OCI-LY1 (cell line): ENCODE results near the gene BTG3.
A peak's percentile ranks its signal among the peaks of the same experiment; 100 is the strongest.

Experiments
- H2AFZ ChIP-seq: fragments of 200-600 bp; sonication (generic), shearing (Covaris generic); 2 replicates; pipeline ENCODE4 v1.6.0; 2014; ENCODE audit warnings: antibody characterized with exemption, mild to moderate bottlenecking, low read length
- H3F3A ChIP-seq: fragments of 200-600 bp; sonication (generic), shearing (Covaris generic); 2 replicates; pipeline ENCODE4 v1.6.0; 2014; ENCODE audit warnings: mild to moderate bottlenecking, antibody characterized with exemption, low read length, moderate library complexity; ENCODE audit not compliant: insufficient read depth
- H3K27ac ChIP-seq: fragments of 200-600 bp; sonication (generic); 2 replicates; pipeline ENCODE4 v1.5.1; 2014; ENCODE audit warnings: low read length, mixed run types, mild to moderate bottlenecking, low read depth; ENCODE audit not compliant: poor library complexity, severe bottlenecking
- H3K27me3 ChIP-seq: fragments of 200-600 bp; sonication (generic); 2 replicates; pipeline ENCODE4 v1.6.0; 2014; ENCODE audit warnings: antibody characterized with exemption, mild to moderate bottlenecking, low read length, moderate library complexity; ENCODE audit not compliant: insufficient read depth
- H3K36me3 ChIP-seq: fragments of 200-600 bp; sonication (generic); 2 replicates; pipeline ENCODE4 v1.6.1; 2014; ENCODE audit warnings: mild to moderate bottlenecking, antibody characterized with exemption, low read length, moderate library complexity, mixed read lengths; ENCODE audit not compliant: insufficient read depth
- H3K4me1 ChIP-seq: fragments of 200-600 bp; sonication (generic); 2 replicates; pipeline ENCODE4 v1.5.1; 2014; ENCODE audit warnings: mild to moderate bottlenecking, low read length, moderate library complexity; ENCODE audit not compliant: insufficient read depth, severe bottlenecking
- H3K4me2 ChIP-seq: fragments of 200-600 bp; sonication (generic), shearing (Covaris generic); 2 replicates; pipeline ENCODE4 v1.6.1; 2014; ENCODE audit warnings: low read length
- H3K4me3 ChIP-seq: fragments of 200-600 bp; sonication (generic); 2 replicates; pipeline ENCODE4 v1.5.1; 2014; ENCODE audit warnings: low read length, low read depth, mild to moderate bottlenecking, mixed read lengths; ENCODE audit not compliant: poor library complexity, severe bottlenecking
- H3K79me2 ChIP-seq: fragments of 200-600 bp; shearing (Covaris generic); 2 replicates; pipeline ENCODE4 v1.6.1; 2016; ENCODE audit warnings: mixed run types, low read length, mixed read lengths; ENCODE audit not compliant: insufficient read depth
- H3K9ac ChIP-seq: fragments of 200-600 bp; sonication (generic), shearing (Covaris generic); 2 replicates; pipeline ENCODE4 v1.6.1; 2014; ENCODE audit warnings: mild to moderate bottlenecking, low read length, mixed read lengths
- H3K9me2 ChIP-seq: fragments of 200-600 bp; sonication (generic), shearing (Covaris generic); 2 replicates; pipeline ENCODE4 v1.6.1; 2014; ENCODE audit warnings: low read depth, mild to moderate bottlenecking, low read length, mixed read lengths
- H3K9me3 ChIP-seq: fragments of 200-600 bp; shearing (Covaris generic); 2 replicates; pipeline ENCODE4 v1.6.1; 2014; ENCODE audit warnings: low read length, mixed read lengths
- H4K20me1 ChIP-seq: fragments of 200-600 bp; sonication (generic), shearing (Covaris generic); 2 replicates; pipeline ENCODE4 v1.6.0; 2016; ENCODE audit warnings: mild to moderate bottlenecking, low read length; ENCODE audit not compliant: insufficient read depth
- EZH2 ChIP-seq: fragments of 200-600 bp; sonication (generic), shearing (Covaris generic); IDR thresholded peaks from 2 replicates; pipeline ENCODE4 v1.8.0; 2017; ENCODE audit warnings: borderline replicate concordance, mixed run types, mild to moderate bottlenecking, antibody characterized with exemption, low read length, moderate library complexity, mixed read lengths
- TF ChIP-seq, protein P1 (sequence below): fragments of 200-600 bp; sonication (generic), shearing (Covaris generic); IDR thresholded peaks from 2 replicates; pipeline ENCODE4 v1.5.1; 2017; ENCODE audit warnings: mild to moderate bottlenecking, antibody characterized with exemption, low read length, moderate library complexity, mixed read lengths

Gene BTG3

GRCh38 chr21:17597680-17598079, 15.0 kb downstream of the BTG3 start:
- Histone ChIP-seq H4K20me1 (no peaks in the 10 kb centered on the region), H3K9me3 (no peaks in the 10 kb centered on the region), H3K4me1 (no peaks in the 10 kb centered on the region), H3K36me3 (peaks cover 95% of the 10 kb centered on the region), H3K4me2 (no peak overlapping the region), H3K79me2 (no peaks in the 10 kb centered on the region), H2AFZ (no peak overlapping the region), H3K9me2 (no peaks in the 10 kb centered on the region), H3F3A (no peaks in the 10 kb centered on the region), H3K4me3 (no peak overlapping the region), H3K27me3 (no peaks in the 10 kb centered on the region), H3K27ac (no peak overlapping the region), H3K9ac (no peak overlapping the region)
- TF ChIP-seq, protein P1, sequence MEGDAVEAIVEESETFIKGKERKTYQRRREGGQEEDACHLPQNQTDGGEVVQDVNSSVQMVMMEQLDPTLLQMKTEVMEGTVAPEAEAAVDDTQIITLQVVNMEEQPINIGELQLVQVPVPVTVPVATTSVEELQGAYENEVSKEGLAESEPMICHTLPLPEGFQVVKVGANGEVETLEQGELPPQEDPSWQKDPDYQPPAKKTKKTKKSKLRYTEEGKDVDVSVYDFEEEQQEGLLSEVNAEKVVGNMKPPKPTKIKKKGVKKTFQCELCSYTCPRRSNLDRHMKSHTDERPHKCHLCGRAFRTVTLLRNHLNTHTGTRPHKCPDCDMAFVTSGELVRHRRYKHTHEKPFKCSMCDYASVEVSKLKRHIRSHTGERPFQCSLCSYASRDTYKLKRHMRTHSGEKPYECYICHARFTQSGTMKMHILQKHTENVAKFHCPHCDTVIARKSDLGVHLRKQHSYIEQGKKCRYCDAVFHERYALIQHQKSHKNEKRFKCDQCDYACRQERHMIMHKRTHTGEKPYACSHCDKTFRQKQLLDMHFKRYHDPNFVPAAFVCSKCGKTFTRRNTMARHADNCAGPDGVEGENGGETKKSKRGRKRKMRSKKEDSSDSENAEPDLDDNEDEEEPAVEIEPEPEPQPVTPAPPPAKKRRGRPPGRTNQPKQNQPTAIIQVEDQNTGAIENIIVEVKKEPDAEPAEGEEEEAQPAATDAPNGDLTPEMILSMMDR, result no peak
- TF ChIP-seq EZH2, result no peak

DNA sequence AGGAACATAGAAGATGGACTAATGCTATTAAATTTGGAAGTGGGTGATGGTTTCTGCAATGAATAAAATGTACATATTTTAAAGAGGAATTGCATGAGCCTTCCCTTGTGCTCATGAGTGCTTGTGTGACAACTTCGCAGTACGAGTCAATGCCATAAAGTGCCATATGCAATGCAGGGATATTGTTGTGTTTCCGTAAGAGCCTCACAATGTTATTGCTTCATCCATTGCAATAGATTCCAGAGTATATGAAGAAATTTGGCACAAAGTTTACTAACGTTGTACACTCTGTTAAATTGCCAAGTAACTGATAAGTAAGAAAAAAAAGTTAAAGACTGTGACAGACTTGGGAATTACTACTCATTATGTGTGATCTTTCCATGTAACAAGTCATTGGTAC, 22.3 kb downstream of the BTG3 start:
- Histone ChIP-seq H3K9ac (no peak overlapping the region), H3K79me2 (no peaks in the 10 kb centered on the region), H3F3A (no peaks in the 10 kb centered on the region; the same call in 1 of the 2 replicates), H2AFZ (no peak overlapping the region), H3K9me3 (no peaks in the 10 kb centered on the region), H3K27ac (no peak overlapping the region), H3K9me2 (no peaks in the 10 kb centered on the region), H3K36me3 (peaks cover 36% of the 10 kb centered on the region), H4K20me1 (no peaks in the 10 kb centered on the region), H3K27me3 (no peaks in the 10 kb centered on the region), H3K4me3 (no peak overlapping the region), H3K4me2 (no peak overlapping the region), H3K4me1 (no peaks in the 10 kb centered on the region)
- TF ChIP-seq, protein P1, result no peak
- TF ChIP-seq EZH2, result no peak

DNA sequence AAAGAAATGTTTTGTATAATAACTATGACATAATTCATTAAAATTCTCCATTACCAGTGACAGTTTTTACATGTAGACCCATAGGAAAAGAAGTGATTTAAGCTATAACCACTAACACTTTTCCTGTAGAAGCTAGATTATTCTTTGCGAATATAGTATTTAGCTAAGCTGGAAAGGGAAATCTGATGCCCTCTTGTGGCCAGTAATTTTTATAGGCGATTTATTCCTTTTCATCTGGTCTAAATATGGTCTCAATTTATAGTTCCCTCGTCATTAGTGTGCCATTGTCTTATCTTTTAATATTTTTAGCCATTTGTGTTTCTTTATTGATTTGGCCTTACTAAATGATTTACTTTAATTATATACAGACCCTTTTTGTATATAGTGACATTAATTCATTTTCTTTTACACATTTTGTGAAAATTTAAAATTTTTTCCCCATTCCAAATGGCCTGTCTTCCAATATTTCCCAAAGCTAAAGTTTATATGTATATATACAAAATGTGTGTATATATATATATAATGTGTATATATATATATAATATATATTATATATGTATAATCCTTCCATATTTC, 26.7 kb downstream of the BTG3 start:
- Histone ChIP-seq H3K27me3 (no peaks in the 10 kb centered on the region), H3K9me2 (no peaks in the 10 kb centered on the region), H3K27ac (no peak overlapping the region), H3K79me2 (no peaks in the 10 kb centered on the region), H3F3A (no peaks in the 10 kb centered on the region; the same call in 1 of the 2 replicates), H3K4me1 (no peaks in the 10 kb centered on the region), H3K4me2 (no peak overlapping the region), H3K9me3 (no peaks in the 10 kb centered on the region), H3K4me3 (no peak overlapping the region), H4K20me1 (no peaks in the 10 kb centered on the region), H3K9ac (no peak overlapping the region), H3K36me3 (no peaks in the 10 kb centered on the region), H2AFZ (no peak overlapping the region)
- TF ChIP-seq EZH2, result no peak
- TF ChIP-seq, protein P1, result peak; percentile 64
